Neural crest cell (in vitro differentiated cells): ENCODE measurements around the gene FSHR. TPM values are rescaled to one million over a fixed set of nuclear protein-coding genes. Genes with fewer than 3 reads are reported as not detected.

ENCODE experiments used
- DNase-seq: peaks from one replicate; pipeline ENCODE4 v3.0.0; 2021; ENCODE audit warnings: low read depth, mixed read lengths, low spot score
- H3K27ac Mint-ChIP-seq: one replicate; pipeline ENCODE4 v1.8.0; 2021; ENCODE audit warnings: mild to moderate bottlenecking, mixed read lengths; ENCODE audit not compliant: unreplicated experiment
- H3K27me3 Mint-ChIP-seq: 2 replicates; pipeline ENCODE4 v1.8.0; 2021; ENCODE audit warnings: low read depth, mild to moderate bottlenecking, mixed read lengths
- H3K36me3 Mint-ChIP-seq: 2 replicates; pipeline ENCODE4 v1.8.0; 2021; ENCODE audit warnings: low read depth, mild to moderate bottlenecking, mixed read lengths
- H3K4me1 Mint-ChIP-seq: 2 replicates; pipeline ENCODE4 v1.8.0; 2021; ENCODE audit warnings: mixed read lengths
- H3K4me3 Mint-ChIP-seq: one replicate; pipeline ENCODE4 v1.8.0; 2021; ENCODE audit warnings: mild to moderate bottlenecking, mixed read lengths
- H3K9me3 Mint-ChIP-seq: 2 replicates; pipeline ENCODE4 v1.8.0; 2021; ENCODE audit warnings: mixed read lengths
- total RNA-seq: library from RNA; stranded (reverse); gene quantifications from 2 replicates; pipeline ENCODE4 v1.2.1, GENCODE V29; 2021
- TF ChIP-seq, protein P1 (sequence below): fragments of 200-600 bp; sonication (generic); conservative IDR thresholded peaks from 2 replicates; pipeline ENCODE4 v1.5.0; 2021; ENCODE audit warnings: antibody characterized with exemption, mild to moderate bottlenecking

FSHR gene
- total RNA-seq, 1 donor from 2014 or later: not detected

DNA sequence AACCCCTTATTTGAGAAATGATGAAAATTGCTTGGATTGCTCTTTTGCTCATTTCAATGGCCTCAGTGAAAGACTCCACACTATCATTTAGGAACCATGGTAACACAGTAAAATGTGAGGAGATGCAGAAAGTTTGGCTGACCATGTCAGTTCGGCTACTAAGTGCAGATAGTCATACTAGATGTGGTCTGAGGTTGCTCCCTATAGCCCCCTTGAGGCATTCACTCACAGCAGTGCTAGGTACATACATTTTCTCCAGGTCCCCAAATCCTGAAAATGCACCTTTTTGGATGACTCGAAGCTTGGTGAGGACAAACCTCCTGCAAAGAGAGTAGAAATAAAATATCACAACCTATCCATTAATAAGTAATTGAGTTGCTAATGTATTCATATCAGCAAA is 86.3 kb downstream of the FSHR start:
- H3K27ac Mint-ChIP-seq: no peak overlapping the region
- no peaks in the 10 kb centered on the region for H3K36me3 Mint-ChIP-seq
- DNase-seq: no peak
- H3K9me3 Mint-ChIP-seq: peaks cover under 1% of the 10 kb centered on the region
- peaks cover 2% of the 10 kb centered on the region for H3K27me3 Mint-ChIP-seq
- H3K4me1 Mint-ChIP-seq: no peaks in the 10 kb centered on the region
- TF ChIP-seq, protein P1, sequence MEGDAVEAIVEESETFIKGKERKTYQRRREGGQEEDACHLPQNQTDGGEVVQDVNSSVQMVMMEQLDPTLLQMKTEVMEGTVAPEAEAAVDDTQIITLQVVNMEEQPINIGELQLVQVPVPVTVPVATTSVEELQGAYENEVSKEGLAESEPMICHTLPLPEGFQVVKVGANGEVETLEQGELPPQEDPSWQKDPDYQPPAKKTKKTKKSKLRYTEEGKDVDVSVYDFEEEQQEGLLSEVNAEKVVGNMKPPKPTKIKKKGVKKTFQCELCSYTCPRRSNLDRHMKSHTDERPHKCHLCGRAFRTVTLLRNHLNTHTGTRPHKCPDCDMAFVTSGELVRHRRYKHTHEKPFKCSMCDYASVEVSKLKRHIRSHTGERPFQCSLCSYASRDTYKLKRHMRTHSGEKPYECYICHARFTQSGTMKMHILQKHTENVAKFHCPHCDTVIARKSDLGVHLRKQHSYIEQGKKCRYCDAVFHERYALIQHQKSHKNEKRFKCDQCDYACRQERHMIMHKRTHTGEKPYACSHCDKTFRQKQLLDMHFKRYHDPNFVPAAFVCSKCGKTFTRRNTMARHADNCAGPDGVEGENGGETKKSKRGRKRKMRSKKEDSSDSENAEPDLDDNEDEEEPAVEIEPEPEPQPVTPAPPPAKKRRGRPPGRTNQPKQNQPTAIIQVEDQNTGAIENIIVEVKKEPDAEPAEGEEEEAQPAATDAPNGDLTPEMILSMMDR: no peak
- H3K4me3 Mint-ChIP-seq: no peak overlapping the region

DNA sequence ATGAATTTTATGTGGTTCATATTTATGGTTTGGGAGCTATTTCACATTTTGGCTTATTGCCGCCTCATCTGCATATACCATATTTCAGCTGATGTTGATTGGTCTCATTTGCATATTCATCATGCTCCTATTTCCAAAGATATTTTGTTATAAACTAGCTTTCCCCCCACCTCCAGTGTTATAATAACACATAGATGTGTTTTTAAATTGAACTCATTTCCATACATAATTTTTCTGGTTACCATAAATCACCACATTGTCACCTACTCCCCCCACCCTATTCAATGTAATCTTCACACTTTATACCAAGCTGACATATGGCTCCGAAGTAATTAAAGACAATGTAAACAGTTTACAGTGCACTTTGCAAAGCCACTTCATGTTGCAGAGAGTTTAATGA is 101.2 kb downstream of the FSHR start:
- Mint-ChIP-seq H3K4me3 (no peak overlapping the region), H3K27ac (no peak overlapping the region), H3K4me1 (no peaks in the 10 kb centered on the region), H3K36me3 (peaks cover 5% of the 10 kb centered on the region), H3K9me3 (peaks cover 7% of the 10 kb centered on the region), H3K27me3 (no peaks in the 10 kb centered on the region)
- DNase-seq: no peak
- TF ChIP-seq, protein P1: no peak

DNA sequence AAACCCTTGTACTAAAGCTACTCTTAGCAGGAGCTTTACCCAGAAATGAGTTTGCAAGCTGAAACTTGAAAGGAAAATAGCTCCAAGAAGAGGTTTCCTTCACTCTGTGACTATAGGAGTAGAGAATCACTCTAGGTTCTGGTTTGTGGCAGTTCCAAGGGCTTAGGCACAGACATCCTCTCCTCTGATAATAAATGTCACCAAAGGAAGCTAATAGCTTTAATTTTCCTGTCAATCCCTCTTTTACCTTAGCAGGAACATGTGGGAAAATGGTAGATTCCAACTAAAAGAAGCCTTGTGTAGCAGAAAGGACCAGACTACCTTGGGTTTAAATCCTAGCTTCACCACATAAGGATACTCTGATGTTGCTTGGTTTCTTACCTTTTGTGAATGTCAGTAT is 104.0 kb downstream of the FSHR start:
- DNase-seq: no peak
- TF ChIP-seq, protein P1: no peak
- Mint-ChIP-seq H3K4me3 (no peak overlapping the region), H3K36me3 (no peaks in the 10 kb centered on the region), H3K4me1 (no peaks in the 10 kb centered on the region), H3K27me3 (no peaks in the 10 kb centered on the region), H3K9me3 (no peaks in the 10 kb centered on the region), H3K27ac (no peak overlapping the region)

DNA sequence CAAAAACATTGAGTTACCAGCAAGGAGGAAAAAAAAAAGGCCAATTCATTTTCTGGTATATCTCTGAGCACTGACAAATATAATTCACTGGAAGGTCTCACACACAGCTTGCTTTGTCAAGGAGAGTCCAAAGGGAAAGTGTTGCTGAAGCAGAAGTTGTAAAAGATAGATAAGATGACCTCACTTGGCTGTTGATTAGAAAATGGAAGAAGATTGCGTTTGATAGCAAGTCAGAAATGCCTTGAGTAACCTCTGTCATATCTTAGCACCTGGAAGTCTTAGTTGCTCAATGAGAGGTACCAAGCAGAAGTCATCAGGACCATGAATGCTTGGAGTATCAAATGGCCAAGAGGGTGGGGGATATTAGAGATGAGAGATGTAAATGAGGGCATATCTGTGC is 105.2 kb downstream of the FSHR start:
- H3K4me3 Mint-ChIP-seq: no peak overlapping the region
- TF ChIP-seq, protein P1: no peak

DNA sequence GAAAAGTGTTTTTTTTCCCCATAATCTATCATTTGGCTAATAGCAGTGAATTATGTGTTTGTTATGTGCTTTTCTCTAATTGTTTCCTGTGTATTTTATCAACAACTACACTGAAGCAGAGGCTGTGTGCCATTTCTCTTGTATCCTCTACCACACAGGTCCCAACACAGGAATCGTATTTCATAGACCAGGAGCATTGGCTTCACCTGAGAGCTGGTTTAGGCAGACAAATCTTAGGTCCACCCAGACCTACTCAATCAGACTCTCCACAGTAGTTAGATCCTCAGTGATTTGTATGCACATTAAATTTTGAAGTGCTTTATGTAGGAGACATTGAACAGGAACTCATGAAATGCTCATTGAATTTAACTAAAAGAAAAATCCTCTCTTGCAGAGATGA is 109.2 kb downstream of the FSHR start:
- no peaks in the 10 kb centered on the region for H3K27me3 Mint-ChIP-seq
- peaks cover 11% of the 10 kb centered on the region for H3K4me1 Mint-ChIP-seq
- DNase-seq: no peak
- no peaks in the 10 kb centered on the region for H3K36me3 Mint-ChIP-seq
- TF ChIP-seq, protein P1: no peak
- H3K9me3 Mint-ChIP-seq: no peaks in the 10 kb centered on the region
- no peak overlapping the region for H3K27ac Mint-ChIP-seq
- H3K4me3 Mint-ChIP-seq: no peak overlapping the region

More for the DNA sequence above, 105.2 kb downstream of the FSHR start:
- no peaks in the 10 kb centered on the region for H3K36me3 Mint-ChIP-seq
- H3K27me3 Mint-ChIP-seq: no peaks in the 10 kb centered on the region
- H3K27ac Mint-ChIP-seq: no peak overlapping the region
- no peak for DNase-seq
- no peaks in the 10 kb centered on the region for H3K9me3 Mint-ChIP-seq
- H3K4me1 Mint-ChIP-seq: peaks cover 4% of the 10 kb centered on the region
